Measurements from ENCODE around the gene CITED4. TPM values are rescaled to one million over a fixed set of nuclear protein-coding genes. Genes with fewer than 3 reads are reported as not detected.
"Not testable (repeated sequence)": the region's sequence is repeated elsewhere in the genome, so short reads cannot be mapped to it uniquely, and the experiment has no call there.

The CITED4 gene, protein sequence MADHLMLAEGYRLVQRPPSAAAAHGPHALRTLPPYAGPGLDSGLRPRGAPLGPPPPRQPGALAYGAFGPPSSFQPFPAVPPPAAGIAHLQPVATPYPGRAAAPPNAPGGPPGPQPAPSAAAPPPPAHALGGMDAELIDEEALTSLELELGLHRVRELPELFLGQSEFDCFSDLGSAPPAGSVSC
- 1.8 and 2.1 TPM in 2 replicates for total RNA-seq (2014; rRNA removed)
- 1.0 TPM for polyA plus RNA-seq (2012)

DNA sequence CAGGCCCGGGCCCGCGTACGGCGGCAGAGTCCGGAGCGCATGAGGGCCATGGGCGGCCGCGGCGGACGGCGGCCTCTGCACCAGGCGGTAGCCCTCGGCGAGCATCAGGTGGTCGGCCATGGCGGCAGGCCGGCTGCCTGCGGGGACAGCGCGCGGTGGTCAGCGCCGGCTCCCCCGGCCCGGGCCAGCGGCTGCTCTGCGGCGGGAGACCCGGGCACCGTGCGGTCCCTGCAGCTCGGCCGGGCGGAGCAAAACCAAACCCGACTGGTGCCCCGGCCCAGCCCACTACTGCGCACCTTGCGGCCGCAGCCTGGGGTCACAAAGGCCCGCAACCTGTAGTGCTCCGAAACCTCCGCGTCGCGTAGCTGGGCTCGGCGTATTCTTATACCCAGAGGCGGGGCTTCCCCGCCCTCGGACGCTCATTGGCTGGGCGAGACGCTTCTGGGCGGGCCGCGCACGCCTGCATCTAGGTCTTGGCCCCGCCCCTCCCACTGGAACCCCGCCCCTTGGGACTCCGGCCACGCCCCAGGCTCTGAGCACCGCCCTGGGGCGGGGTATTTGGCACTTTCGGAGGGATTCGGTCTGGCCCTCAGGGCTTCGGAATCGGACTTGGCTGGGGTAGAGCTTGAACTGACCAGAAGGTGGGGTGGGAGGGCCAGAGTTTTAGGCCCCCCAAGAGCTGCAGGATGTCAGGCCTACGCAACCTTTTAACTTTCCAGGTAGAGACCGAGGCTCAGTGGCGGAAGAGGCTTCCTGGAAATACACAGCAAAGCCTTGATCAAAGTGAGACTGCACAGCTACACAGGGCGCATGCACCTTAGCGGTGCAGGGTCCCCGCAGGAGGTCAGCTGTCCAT, at the start of gene CITED4:
Gene CITED4 (minus strand): TSS at position 356 of the 856 bp plus-strand sequence. CDS start 236 bp downstream, at position 120.
- peak; percentile 80 for DNase-seq (ENCODE audit: low read depth)

DNA sequence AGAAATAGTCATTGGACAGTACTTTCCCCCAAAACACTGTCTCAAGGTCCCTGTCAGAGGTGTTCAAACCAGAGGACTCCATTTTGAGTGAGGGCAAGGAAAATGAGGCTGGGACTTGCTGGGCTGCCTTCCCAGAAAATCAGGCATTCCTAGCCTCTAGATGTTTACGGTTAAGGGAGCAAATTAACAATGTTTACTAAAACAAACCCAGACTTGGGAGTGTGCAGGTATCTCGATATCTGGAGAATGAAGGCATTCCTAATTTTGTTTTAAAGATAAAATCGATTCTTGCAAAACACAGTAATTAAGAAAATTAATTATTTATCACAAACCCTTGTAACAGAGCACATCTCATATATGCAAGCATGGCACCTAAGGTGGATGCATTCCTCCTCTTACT, 48.9 kb upstream of the CITED4 start:
- DNase-seq (ENCODE audit: low read depth) = no peak

DNA sequence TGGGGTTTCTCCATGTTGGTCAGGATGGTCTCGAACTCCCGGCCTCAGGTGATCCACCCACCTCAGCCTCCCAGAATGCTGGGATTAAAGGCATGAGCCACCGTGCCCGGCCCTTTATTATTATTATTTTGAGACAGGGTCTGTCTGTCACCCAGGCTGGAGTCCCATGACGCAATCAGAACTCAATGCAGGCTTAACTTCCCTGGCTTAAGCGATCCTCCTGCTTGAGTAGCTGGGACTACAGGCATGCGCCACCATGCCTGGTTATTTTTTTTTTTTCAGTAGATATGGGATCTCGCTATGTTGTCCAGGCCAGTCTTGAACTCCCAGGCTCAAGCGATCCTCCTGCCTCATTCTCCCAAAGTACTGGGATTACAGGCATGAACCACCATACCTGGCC, 47.1 kb upstream of the CITED4 start:
- DNase-seq (ENCODE audit: low read depth) = no peak

DNA sequence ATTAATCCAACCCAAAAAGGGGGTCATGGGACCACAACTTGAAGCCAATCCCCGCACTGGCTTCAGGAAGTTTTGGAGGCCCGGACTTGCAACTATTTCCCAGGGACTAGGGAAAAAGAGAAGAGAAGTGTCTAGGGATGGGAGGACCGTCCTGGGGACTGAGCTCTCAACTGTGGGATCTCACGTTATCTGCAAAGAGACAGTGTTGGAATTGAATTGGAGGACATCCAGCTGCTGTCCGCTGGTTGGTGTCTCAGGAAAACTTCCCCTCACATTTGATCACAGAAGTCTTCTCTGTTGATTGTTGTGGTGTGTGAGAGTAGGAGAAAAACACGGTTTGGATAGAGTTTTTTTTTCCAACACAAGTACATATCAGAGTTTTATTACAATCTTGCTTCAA, 46.2 kb upstream of the CITED4 start:
- DNase-seq (ENCODE audit: low read depth) = no peak

DNA sequence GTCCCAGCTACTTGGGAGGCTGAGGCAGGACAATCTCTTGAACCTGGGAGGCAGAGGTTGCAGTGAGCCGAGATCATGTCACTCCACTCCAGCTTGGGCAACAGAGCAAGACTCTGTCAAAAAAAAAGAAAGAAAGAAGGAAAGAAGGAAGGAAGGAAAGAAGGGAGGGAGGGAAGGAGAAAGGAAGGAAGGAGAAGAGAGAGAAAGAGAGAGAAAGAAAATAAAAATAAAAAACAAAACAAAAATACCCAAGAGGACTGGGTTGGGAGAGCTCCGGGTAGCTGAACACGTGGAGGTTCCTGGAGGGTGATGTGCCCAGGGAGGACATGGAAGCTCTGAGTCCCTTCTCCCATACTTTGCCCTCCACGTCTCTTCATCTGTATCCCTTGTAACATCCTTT, 45.7 kb upstream of the CITED4 start:
- no peak for DNase-seq (ENCODE audit: low read depth)

DNA sequence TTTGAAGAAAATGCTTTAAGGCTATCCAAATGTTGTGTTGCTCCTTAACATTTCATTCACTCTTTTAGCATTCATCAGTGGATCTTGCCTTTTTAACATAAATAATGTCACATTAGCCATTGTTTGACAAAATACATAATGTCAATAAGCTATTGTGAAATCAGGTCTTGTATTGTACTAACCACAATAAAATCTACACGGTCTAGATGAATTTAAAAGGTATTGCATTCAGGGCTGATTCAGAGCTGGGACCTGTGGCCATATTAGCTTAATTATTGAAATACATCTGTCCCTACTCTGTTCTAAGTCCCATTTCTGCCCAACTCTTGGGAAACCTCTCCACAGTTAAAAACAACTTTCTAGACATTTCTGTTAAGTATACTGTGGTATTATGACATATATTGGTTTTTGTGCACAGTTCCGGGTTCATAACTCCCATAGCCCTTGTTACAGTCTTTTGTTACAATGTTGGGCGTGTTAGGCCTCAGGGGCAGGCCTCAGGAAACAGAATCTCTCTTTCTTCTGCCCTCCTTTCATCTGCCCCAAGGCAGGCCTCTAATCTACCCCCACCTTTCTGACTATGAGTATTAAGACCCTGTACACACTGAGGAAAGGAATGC, 44.7 kb upstream of the CITED4 start:
- no peak for DNase-seq (ENCODE audit: low read depth)

DNA sequence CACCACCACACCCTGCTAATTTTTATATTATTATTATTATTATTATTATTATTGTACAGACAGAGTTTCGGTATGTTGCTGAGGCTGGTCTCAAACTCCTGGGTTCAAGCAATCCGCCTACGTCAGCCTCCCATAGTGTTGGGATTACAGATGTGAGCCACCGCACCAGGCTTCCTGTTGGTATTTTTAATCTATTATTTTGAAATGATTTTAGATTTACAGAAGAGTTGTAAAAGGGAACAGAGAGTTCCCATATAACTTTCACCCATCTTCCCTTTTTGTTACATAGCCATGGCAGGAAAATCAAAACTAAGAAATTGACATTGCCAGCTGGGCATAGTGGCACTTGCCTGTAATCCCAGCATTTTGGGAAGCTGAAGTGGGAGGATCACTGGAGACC, 42.9 kb upstream of the CITED4 start:
- DNase-seq (ENCODE audit: low read depth) = no peak

DNA sequence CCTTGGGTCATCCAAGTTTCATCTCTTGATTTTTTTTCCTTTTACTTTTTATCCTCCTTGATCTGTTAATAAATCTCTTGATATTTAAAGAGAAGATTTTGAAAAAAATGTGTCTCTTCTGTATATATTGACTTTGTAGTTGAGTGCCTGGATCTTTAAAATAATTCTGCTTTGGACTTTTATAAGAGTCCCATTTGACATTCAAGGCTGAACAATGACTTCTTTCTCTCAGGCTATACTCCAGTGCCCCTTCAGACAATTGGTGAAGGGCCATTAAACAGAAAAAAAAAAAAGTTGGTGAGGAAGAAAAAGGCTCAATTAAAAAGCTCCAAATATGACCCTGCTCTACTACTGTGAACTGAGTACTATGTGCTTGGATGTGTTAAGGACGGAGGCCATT, 40.9 kb upstream of the CITED4 start:
- no peak for DNase-seq (ENCODE audit: low read depth)

DNA sequence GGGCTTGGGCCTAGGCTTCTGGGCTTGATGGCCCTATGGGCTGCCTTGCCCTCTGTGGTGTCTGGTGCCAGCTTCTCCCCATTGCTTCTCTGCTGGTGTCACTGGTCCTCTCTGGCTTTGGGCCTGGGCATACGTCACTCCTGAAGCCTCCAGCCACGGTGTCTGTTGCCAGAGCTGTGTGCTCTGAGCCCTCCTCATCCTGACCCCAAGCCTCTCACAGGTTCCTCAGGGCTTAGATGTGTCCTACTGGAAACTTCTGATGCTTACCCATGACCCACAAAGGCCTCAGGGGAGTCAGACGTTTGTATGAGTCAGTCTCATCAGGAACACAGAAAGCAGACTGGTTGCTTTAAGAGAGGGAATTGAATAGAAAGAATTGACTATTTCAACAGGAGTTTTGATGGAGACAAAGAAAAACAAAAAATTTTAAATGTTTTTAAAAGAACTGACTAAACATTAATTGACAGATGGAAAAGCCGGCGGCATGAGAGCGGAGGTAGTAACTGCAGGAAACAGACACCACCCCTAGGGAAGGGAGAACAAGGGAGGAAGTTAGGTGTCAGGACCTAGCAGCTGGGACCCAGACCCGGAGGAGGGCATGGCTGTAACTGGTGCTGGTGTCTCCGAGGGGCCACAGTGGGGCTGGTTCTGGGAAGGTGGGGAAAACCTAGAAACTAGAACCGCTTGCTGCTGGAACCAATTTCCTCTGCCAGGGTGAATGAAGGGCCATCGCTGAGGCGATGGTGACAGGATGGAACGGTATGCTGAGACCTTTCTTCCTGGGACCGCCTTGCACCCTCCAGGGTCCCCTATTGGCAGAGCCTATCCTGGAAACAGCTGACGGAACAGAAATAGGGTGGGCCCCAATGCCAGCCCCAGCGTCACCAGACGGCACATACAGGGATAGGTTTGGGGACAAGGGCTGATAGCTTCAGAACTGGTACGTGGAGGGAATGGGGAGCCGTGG, 40.0 kb upstream of the CITED4 start:
- peak; percentile 91 for DNase-seq (ENCODE audit: low read depth)

DNA sequence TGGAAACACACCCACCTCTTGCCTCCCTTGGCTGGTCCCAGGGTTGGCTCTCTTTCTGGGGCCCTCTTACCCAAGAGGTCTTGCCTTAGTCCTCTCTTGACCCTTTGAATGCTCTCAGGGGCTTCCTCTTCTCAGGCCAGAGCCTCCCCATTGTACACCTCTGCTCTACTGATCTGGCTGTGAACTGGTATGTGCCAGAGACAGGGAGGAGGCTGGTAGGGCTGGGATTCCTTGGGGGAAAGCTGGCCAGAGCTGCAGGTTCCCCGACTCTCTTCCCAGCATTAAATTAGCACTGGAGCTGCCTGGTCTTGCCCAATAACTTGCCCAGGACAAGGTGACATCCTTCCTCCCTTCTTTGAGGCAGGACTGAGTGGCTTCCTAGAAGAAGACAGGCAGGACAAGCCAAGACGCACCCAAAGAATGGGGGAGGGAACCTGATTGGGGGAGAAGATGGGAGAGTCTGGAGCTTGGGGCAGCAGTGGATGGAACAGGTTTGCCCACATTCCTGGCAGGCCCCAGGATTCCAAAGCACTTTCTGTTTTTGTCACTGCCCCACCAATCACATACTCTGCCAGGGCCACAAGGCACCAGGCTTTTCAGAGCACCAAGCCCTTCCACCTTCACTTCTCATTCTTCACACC, 37.2 kb upstream of the CITED4 start:
- DNase-seq (ENCODE audit: low read depth) = no peak

DNA sequence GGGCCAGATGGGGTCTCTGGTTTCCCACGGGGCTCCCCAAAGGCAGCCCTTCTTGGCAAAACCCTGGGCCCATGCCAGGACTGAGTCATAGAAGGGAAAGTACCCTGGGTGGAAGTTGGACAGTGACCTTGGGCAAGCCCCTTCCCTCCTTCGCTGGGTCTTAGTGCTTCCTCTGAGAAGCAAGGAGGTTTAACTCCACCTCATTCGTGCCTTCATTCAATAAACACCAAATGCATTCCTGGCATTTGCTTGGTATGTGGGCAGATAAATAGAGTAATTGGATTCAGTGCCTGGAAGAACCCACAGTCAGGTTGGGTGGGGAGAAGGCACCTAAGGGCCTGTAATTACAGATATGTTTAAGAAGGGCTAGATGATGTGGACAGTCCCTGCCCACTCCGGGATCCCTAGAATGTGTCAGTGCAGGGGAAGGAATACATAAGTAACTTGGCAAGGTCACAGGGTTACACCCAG, 36.3 kb upstream of the CITED4 start:
- no peak for DNase-seq (ENCODE audit: low read depth)

DNA sequence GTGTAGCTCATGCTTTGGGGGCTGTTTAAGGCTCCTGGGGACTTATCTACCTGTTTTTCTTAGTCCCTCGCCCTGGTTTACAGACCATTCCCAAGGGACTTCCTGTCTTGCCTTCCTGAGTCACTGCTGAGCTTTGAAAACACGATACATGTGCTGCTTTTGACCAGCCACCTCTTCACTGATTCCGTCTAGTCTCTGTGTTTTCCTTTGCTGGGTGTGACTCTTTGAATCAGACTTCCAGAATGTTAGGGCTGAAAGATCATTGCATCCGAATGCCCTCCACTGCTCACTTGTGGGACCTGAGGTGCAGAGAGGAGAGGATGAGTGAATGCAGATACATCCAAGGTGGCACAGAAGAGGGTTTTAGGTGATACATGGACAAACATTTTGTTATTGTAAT, 35.4 kb upstream of the CITED4 start:
- DNase-seq (ENCODE audit: low read depth) = peak; percentile 64

DNA sequence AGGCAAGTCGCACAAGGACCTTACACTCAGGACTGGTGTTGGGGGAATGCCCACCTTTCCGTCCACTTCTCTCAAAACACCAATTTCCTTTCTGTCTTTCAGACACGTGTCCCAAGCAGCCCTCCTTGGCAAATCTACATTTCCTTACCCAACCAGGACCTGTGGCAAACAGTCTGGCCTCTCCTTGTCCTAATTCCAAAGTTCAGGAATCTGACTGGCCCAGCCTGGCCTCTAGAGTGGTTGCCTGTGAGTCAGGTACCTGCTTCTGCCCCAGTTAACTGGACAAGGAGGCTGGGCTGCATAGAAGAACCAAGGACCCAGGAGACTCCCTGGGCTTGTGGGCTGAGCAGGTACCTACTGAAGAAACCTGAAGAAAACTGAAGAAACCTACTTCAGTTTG, 34.3 kb upstream of the CITED4 start:
- no peak for DNase-seq (ENCODE audit: low read depth)

DNA sequence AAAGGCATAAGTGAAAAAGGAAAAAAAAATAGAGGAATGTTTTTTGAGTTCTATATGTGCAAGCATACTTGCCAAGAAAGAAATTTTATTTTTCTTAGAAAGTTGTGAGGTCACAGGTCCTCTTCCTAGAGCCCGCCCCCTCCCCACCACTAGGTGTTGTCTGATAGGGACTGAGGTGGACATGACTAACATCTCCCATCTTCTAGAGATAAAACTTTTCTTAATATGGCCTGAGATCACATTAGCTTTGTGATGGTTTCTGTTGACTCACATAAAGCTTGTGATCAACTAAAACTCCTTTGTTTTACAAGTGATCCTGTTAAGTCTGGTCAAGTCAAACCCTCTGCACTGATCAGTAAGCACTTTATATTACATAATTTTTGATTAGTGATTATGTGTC, 33.4 kb upstream of the CITED4 start:
- no peak for DNase-seq (ENCODE audit: low read depth)

DNA sequence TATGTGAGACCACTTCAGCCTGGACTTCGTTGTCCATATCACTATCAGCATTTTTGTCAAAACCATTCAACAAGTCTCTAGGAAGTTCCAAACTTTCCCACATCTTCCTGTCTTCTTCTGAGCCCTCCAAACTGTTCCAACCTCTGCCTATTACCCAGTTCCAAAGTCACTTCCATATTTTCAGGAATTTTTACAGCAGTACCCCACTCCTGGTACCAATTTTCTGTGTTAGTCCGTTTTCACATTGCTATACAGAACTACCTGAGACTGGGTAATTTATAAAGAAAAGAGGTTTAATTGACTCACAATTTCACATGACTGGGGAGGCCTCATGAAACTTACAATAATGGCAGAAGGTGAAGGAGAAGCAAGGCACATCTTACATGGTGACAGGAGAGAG, 32.7 kb upstream of the CITED4 start:
- DNase-seq (ENCODE audit: low read depth) = not testable (repeated sequence)

DNA sequence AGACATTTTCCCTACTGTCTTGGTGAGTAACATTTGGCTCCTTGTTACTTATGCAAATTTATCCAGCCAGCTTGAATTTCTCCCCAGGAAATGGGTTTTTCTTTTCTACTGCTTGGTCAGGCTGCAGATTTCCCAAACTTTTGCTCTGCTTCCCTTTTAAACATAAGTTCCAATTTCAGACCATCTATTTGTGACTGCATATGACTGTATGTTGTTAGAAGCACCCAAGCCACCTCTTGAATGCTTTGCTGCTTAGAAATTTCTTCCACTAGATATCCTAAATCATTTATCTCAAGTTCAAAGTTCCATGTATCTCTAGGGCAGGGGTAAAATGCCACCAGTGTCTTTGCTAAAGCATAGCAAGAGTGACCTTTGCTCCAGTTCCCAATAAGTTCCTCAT, 32.3 kb upstream of the CITED4 start:
- DNase-seq (ENCODE audit: low read depth) = no peak

DNA sequence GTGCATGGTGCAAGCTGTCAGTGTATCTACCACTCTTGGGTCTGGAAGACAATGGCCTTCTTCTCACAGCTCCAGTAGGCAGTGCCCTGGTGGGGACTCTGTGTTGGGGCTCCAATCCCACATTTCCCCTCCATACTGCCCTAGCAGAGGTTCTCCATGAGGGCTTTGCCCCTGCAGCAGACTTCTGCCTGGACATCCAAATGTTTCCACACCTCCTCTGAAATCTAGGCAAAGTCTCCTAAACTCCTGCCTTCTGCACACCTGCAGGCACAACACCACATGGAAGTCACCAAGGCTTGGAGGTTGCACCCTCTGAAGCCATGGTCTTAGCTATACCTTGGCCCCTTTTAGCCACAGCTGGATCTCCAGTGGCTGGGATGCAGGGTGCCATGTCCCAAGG, 31.8 kb upstream of the CITED4 start:
- DNase-seq (ENCODE audit: low read depth) = no peak

DNA sequence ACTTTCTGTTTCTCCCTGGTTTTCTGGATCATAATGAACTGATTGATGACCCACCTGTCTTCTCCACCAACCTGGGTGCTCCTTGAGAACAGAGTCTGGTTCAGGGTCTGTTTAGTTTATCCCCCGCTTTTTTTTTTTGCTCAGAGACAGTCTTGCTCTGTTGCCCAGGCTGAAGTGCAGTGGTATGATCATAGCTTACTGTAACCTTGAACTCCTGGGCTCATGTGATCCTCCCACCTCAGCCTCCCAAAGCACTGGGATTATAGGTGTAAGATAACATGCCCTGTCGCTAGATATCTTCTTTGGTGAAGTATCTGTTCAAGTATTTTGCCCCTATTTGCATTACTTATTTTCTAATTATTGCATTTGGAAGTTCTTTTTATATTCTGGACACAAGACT, 30.2 kb upstream of the CITED4 start:
- no peak for DNase-seq (ENCODE audit: low read depth)

DNA sequence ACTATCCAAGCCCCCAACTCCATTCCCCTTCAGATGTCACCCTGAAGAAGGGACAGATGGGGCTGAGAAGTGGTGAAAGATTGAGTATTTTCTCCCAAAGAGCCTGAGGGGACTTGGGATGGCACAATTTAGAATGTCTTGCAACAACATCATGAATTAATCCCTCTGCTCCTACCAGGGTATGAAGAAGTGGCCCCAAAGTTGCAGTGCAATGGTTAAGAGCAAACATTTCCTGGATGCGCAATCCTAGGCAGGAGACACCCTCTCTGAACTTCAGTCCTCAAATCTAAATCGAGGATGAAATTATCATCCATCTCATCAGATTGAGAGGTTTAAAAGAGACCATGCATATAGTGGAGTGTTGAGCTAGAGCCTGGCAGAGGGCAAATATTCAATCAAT, 28.6 kb upstream of the CITED4 start:
- DNase-seq (ENCODE audit: low read depth) = no peak

DNA sequence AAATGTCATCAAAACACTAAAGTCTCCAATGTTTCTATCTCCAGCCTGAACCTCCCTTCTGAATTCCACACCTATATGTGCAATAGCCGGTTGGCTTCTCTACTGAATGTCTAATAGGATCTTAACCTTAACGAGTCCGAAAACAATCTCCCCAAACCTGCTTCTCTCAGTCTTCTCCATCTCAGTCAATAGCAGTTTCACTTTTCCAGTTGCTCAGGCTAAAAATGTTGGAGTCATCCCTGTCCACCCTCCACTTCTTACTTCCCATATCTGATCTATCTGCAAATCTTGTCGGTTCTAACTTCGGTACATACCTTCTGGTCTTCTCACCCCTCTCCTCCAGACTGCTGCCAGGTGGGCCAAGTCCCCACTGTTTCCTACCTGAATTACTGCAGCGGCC, 25.5 kb upstream of the CITED4 start:
- no peak for DNase-seq (ENCODE audit: low read depth)

DNA sequence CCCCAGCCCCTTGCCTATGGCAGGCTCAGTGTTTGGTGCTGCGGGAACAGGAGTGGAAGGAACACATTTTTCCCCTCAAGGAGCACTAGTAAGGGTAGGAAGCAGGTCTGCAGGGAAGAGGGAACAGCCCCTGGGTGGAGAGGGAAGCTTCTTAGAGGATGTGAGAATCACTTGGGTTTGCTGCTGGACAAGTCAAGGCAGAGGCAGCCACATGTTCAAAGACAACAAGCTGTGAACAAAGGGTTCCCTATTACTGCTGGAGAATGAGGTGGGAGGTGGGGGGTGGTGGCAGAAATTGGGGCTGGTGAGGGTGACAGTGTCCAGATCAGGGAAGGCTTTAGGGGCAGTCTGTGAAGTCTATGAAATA, 24.8 kb upstream of the CITED4 start:
- no peak for DNase-seq (ENCODE audit: low read depth)

Data from LHCN-M2 (cell line).